GM18861 (cell line): ENCODE data around the gene DNASE1.
"Not testable (repeated sequence)": the region's sequence is repeated elsewhere in the genome, so short reads cannot be mapped to it uniquely, and the experiment has no call there.

ENCODE experiments used
- ATAC-seq: cut with Tn5 transposase; IDR thresholded peaks from one replicate; pipeline ENCODE4 v1.9.1; 2021; ENCODE audit not compliant: unreplicated experiment

Gene DNASE1, protein sequence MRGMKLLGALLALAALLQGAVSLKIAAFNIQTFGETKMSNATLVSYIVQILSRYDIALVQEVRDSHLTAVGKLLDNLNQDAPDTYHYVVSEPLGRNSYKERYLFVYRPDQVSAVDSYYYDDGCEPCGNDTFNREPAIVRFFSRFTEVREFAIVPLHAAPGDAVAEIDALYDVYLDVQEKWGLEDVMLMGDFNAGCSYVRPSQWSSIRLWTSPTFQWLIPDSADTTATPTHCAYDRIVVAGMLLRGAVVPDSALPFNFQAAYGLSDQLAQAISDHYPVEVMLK

DNA sequence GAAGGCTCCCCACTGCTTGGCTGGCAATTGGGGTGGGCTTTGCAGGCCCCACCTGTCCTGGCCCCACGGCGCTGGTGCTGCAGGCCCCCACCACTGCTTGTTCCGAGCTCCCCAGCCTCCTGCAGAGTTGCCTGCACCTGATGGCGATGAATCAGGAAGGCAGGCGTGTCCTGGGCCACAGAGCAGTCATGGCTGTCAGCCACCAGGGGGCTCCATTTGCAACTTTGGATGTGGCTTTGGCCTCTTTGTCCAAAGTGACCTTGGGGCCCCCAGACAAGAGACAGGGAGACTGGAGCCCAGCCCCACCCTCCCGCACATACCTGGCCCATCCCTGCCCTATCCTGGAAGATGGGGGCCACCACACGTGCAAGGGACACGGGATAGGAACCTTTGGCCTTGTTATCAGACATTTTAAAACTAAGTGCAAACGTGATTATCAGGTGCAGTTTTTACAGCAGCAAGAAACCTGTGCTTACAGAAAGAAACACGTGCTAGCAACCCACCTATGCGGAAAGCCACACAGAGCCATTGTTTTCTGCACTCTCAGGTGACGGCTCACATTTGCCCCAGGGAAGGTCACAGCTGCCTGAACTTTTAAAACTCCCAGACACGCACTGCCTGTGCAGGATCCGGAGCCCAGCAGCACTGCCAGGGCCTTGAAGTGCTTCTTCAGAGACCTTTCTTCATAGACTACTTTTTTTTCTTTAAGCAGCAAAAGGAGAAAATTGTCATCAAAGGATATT lies at the start of gene DNASE1:
Gene DNASE1, plus strand, starts transcription at position 443 of the 743 bp plus-strand sequence. CDS start 683 bp downstream, outside the sequence.
- no peak for ATAC-seq

DNA sequence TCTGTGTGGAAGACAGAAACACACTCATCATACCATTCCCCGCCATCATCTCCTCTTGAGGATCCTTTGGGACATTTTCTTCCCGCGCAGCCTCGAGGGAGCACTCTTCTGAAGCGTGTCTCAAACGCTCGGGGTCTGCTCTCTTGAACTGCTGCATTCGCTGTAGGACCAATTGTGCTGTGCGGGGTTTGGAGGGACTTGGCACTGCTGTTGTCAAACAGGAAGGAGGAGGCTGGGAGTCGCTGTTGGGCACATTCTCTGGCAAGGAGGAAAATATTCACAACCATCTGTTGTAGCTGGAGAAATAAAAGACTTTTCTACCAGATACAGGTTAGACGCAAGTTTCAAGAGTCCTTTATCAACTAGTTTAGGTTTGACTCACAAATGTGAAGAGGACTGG lies 48.0 kb upstream of the DNASE1 start:
- ATAC-seq = no peak

DNA sequence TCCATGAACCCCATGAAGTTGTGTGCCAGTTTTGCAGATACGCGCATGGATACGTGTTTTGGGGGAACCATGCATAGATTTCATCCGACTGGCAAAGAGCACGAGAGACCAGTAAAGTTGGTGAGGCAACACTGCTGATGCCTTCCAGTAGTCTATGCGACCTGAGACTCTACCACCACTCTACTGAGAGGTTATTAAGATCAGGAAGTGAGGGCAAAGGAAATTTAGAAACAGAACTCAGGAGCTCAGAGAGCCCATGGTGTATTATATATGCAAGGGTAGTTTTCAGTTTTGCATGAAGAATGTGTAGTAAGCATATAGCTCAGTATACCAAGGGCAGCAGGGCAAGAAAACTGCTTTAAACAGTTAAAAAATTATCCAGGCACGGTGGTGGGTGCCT lies 47.3 kb upstream of the DNASE1 start:
- no peak for ATAC-seq

DNA sequence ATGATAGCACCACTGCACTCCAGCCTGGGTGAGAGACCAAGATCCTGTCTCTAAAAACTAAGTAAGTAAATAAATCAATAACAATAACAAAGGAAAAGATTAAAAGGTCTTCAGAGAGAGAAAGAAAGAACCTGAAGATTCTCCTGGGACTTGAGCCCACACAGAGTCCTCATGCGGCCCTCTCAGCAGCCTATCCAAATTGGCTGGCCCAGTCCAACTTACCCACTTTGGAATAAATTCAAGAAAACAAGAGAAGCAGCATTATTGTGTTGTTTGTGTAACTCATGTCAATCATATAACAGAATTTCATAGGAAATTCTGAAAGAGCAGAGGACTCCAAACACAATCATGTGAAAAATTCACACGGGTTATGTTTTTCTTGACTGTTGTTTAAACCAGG lies 46.9 kb upstream of the DNASE1 start:
- ATAC-seq = no peak

DNA sequence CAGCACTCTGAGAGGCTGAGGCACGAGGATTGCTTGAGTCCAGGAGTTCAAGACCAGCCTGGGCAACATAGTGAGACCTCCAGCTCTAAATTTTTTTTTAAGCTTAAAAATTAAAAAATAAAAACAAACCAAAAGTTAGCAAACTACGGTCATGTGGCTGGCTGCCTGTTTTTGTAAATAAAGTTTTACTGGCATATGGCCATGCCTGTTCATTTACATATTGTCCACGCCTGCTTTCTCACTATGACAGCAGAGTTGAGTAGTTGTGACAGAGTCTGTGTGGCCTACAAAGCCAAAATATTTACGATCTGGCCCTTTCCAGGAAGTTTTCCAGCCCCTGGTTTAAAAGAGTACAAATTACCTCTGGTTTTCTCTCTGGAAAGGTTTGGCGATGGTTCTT lies 46.4 kb upstream of the DNASE1 start:
- no peak for ATAC-seq

DNA sequence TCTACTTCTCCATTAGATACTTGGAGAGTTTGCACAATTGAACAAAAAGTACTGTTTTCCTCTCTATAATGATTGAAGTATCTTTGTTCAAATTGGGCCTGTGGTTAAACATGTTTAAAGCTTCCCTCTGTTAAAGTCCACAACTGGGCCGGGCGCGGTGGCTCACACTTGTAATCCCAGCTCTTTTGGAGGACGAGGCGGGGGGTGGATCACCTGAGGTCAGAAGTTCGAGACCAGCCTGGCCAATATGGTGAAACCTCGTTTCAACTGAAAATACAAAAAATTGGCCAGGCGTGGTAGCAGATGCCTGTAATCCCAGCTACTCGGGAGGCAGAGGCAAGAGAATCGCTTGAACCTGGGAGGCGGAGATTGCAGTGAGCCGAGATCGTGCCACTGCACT lies 45.5 kb upstream of the DNASE1 start:
- ATAC-seq = not testable (repeated sequence)

DNA sequence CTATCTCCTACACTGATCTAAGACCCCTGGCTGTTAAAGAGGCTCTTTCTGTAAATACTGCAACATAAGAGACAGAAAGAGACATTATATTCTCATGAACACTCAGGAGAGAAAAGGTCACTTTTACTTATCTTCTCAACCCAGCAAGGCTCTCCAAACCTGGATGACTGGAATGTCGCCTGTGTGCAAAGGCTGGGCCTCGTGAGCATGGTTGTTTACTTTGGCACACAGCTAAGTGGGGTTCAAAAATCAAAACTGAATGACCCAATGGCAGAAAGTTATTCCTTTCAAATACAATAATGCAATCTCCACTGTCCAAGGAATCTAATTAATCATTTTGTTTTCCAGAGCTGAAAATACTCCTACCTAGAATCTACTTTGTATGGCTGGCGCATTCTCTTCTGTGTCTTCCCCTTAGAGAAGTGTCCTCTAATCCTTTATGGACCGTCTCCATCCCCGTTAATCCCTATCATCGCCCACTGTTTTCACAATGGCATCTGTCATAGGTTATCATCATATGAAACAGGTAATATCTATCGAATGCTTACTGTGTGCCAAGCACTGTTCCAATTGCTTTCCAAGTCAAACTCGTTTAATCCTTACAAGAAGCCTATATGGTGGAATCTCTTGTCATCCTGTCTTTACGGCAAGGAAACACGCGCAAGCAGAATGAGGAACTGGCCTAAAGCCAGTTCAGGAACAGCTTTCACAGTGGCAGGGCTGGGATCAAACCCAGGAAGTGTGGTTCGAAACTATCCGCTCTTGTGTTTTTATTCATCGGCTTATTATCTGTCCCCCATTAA lies 44.4 kb upstream of the DNASE1 start:
- no peak for ATAC-seq

DNA sequence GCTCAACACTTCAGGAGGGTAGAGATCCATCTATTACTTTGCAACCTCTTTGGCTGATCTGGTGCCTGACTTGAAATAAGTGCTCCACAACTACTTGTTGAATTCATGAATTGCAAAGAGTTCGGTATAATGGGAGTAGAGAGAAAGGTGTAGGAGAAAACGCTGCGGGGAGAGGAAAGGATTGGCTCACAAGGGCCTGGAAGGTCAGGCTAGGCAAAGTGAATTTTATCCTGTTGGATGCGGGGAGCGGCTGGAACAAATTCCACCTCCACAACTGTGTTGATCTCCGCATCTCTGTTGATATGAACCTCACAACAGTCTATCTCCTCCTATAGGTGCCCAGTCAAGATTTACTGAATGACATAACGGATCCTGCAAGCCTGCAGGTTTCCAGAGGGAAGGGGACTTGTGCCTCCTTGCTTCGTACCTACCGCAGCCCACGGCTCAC lies 43.8 kb upstream of the DNASE1 start:
- no peak for ATAC-seq

DNA sequence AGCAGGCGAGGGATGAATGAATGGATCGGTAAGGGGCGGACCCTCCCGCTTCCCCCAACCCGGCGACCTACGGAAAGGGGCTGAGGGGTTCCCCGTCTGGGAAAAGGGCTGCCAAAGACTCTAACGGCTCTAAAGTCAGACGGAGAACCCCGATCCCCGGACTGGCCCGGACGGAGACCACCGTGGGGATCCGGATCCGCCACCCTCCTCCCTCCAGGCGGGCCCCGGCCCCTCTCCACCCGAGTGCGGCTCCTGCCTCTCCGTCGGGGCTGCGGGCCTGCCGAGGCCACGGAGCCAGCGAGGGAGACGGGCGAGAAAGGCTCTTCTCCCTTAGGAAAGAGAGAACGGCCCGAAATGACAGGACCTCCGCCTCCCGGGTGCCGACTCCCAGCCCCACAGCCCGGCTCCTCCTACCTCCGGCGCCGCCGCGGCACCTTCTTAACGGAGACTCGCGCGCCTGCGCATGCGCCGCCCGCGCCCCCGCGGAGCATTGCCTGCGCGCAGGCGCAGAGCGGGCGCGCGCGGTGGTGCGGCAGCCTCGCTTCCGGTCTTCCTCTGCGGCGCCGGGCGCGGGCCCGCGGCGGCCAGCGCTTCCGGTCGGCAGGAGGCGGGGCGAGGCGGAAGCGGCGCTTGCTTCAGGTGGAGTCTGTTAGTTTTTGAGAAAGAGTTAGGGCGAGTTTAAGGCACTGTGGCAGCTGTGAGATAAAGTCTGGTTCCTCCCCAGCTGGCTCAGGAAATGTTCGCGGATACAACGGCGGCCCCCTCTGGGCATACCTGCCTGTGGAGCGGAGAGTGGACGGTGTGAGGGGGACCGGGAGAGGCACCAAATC lies 43.1 kb upstream of the DNASE1 start, which contains the start of gene SLX4:
Gene SLX4, minus strand, starts transcription at position 461 of the 830 bp plus-strand sequence. CDS start 2,642 bp downstream, outside the sequence.
- ATAC-seq = peak; percentile 80

DNA sequence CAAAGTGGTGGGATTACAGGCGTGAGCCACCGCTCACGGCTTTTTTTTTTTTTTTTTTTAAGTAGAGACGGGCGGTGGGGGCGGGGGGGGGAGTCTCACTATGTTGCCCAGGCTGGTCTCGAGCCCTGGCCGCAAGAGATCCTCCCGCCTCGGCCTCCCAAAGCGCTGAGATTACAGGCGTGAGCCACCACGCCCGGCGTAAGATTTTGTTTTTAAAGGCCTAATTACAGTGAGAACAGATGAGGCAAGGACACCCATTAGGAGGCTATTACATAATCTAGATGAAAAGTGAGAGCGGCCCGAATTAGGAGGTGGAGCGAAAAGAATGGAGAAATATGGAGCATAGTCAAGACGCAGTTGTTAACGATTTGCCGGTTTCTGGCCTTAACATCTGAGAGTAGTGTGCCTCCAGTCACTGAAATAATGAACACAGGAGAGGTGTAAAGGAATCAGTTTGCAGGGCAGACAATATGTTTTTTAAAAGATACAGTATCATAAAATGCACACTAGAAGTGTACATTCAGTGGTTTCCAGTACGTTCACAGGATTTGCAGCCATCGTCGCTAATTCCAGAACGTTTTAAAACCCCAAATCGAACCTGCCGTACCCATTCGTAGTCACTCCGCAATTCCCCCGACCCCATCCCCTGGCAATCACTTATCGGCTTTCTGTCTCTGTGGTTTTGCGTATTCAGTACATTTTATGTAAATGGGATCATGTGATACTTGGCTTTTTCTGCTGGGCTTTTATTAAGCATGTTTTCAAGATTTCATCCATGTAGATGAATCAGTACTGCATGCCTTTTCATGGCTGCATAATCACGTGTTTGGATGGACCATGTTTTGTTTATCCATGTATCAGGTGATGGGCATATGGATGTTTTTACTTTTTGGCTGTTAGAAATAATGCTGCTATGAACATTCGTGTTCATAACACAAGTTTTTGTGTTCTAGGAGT lies 41.7 kb upstream of the DNASE1 start:
- no peak for ATAC-seq

DNA sequence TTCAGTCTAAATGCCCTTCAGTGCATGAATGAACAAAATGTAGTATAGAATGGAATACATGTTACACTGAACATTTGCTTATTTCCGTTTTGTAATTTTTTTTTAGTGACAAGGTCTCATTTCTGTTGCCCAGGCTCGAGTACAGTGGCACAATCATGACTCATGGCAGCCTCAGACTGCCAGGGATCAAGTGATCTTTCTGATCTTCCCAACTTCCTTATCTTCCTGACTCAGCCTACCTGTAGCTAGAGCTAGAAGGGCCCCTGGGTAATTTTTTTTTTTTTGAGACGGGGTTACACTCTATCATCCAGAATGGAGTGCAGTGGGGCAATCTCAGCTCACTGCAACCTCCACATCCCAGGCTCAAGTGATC lies 35.7 kb upstream of the DNASE1 start:
- ATAC-seq = no peak

DNA sequence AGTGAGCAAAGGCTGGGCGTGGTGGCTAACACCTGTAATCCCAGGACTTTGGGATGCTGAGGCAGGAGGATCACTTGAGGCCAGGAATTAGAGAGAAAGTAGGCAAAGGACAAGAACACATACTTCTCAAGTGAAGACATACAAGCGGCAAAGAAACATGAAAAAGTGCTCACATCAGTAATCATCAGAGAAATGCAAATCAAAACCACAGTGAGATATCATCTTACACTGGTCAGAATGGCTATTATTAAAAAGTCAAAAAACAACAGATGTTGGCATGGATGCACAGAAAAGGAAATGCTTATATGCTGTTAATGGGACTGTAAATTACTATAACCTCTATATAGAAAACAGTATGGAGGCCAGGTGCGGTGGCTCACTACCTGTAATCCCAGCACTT lies 30.8 kb upstream of the DNASE1 start:
- ATAC-seq = no peak

DNA sequence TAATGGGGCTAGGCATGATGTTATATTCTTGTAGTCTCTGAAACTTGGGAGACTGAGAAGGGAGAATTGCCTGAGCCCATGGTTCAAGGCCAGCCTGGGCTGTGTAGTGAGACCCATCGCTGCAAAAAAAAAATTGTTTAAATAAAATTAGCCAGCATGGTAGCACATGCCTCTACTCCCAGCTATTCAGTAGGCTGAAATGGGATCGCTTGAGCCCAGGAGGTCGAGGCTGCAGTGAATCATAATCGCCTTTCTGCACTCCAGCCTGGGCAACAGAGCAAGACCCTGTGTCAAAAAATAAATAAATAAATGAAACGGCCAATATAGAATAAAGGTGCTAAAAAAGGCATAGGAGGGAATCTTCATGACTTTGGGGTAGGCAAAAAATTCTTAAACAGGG lies 29.2 kb upstream of the DNASE1 start:
- no peak for ATAC-seq

DNA sequence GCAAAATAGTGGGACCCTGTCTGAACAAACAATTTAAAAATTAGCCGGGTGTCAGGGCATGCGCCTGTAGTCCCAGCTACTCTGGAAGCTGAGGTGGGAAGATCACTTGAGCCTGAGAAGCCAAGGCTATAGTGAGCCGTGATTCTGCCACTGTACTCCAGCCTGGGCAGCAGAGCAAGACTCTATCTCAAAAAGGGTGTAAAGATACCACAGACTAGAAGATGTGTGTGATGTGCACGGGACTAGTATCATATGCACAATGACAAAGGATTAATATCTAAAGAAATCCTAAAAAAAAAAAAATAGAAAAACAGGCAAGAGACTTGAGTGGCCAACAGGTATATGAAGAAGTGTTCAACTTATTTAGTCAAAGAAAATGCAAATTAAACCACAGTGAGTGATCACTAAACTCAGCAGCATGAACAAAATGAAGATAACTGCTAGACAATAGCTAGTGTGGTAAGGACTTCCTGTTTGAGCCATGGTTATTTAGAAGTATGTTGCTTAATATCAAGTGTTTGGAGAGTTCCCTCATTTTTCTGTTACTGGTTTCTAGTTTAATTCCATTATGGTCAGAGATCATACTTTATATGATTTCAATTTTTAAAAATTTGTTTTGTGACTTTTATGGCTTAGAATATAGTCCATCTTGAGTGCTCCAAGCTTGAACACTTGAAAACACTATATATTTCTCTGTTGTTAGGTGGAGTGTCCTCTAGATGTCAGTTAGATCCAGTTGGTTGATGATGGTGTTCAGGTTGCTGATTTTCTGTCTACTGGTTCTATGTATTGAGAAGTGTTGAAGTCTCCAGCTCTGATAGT lies 28.4 kb upstream of the DNASE1 start:
- ATAC-seq = peak; percentile 56

DNA sequence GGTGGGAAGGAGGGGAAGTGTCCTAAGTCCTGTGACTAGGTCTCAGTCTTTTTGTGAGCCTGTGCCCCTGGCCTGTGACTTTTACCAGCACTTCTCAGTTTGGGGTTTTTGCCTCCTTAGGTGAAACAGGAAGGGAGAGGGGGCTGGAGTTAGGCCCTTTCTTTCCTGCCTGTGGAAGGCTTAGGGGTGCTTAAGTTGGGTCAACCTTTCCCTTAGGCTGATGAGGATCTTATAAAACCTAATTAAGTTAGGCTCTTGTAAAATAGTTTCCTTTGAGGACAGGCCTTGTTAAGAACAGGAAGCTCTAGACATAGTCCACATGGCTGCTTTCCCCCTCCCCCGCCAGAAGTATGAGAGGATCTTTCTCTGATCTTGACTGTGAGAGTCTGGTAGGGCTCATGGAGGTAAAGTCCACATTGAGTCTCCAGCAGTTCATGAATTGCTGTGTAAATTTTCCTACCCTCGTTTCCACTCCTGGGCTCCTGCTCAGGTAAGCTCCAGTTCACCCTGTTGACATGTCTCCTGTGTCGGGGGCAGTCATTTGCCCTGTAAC lies 17.0 kb upstream of the DNASE1 start:
- ATAC-seq = no peak

DNA sequence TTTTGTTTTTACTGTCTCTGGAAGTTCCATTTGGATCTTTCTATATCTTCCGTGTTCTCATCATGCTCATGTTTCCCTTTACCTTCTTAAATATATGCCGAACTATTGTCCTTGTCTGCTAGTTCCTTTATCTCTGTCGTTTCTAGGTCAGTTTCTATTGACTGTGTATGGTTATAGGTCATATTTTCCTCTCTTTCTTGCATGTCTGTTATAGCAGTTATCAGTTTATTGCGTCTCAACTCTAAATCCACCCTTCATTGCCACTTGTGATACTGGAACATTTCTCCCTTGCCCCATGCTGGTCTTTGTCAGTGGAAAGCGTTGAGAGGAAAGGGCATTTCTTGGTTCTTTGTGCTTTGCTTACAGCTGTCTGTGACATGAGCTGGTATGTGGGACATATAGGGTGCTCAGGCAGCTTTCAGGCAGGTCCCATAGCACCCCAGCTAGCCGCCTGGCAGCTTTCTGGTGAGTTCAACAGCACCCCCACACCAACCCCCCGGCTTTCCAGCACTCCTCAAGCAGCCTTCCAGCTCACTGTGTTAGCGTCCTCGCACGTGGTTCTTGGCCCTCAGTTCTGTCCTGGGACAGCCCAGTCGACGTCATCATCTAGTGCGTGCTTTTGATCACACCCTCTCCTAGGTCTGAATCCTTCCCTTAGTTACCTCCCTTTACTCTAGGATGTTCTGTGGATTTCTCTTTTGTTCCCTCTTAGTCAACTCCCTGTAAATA lies 15.4 kb upstream of the DNASE1 start:
- no peak for ATAC-seq

DNA sequence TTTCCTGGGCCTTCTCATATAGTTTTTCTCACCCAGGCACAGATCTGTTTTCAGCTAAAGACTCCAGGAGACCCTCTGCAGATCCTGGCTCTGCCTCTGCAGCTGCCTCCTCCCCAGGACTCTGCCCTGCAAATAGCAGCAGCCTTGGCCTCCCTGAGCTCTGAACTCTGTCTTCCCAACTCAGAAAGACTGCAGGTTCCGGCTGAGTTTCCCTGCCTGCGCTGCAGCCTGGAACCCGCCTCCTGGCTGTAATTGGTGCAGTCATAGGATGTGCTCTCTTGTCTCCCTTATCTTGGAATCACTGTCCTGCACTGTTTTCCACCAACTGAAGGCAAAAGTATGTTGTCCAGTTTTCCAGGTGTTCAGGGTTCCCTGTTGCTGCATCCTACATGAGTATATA lies 14.3 kb upstream of the DNASE1 start:
- no peak for ATAC-seq
